TTC549 (cell line): ENCODE measurements around the gene CWC15.
"Not testable (repeated sequence)": the region's sequence is repeated elsewhere in the genome, so short reads cannot be mapped to it uniquely, and the experiment has no call there.

ENCODE experiments used
- FAIRE-seq: peaks from 2 replicates; lab custom pipeline; 2012; peaks lifted over from hg19 to GRCh38; lab: Jason Lieb, UNC

CWC15 gene

GRCh38 chr11:94954753-94955152, 18.6 kb downstream of the CWC15 start:
- FAIRE-seq = no peak

DNA sequence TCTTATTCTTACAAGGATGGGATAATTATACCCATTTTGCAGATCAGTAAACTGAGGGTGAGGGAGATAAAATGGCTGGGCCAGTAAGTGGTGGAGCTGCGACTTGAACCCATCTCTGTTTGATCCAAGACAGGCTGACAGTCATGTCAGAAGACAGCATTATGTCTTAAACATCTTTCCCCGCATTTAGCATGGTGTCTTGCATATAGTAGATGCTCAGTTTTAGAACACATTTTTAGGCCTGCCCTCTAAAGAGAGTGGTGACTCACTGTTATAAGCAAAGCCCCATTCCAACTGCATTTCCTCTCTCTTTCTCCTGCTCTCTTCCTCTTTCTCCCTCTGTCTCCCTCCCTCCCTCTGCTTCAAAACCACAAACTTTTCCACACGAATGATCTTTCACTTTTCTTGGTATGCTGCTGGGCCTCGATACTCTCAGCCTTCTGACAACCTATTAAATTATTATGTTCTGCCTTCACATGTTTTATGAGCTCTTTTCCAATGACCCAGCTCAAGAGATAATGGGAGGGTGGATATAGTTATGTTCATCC, 25.2 kb downstream of the CWC15 start:
- no peak for FAIRE-seq

DNA sequence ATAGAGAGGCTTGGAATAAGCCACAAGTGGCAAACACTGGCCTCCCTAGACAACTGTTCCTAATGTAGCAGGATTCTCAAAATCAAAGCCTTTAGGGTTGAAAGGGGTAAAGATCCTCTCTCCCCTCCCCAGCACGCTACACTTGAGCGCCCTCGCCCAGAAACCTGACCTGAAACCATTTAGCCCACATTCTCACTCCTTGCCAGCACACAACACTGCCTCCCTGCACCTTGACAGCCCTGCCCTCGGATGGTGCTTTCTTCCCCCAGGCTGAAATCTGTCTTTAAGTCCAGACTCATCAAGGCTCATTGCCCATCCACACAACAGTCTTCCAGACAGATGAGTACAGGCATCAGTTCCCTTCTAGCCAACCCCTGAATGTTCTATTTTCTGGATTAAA, 26.5 kb downstream of the CWC15 start:
- no peak for FAIRE-seq

DNA sequence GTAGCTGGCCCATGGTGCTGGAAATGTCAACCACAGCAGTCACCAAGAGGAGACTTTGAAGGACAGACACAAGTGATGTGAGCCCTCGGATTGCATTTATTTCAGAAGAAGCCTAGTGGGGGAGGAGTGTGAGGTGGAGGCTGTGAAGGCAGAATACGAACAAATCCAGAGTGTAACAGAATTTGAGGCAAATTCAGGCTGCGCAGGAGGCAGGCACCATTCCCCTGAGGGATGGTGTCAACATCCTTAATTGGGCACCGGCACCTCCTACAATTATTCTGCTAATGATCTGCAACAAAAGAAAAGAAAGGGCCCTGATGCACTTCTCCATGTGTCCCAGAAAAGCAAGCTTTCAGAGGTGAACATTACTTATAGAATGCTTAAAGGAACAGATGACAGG, 32.2 kb downstream of the CWC15 start:
- no peak for FAIRE-seq

DNA sequence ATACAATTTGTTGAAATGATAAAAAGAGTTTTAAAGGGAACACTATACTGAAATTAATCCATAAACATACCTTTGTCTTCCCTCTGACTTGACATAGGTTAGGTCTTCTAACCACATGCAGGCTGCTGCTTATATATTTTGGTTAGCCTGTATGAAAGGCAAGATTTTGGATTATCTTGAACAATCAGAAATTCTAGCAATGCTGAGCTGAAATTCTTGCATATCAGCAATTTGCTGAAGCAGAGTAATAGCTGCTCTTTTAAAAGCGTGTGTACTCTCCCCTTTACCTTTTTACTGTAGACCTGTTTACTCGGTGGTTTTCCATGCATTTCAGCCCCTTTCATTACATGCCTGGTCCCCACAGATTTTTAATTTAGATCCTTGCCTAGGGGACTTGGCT, 34.0 kb downstream of the CWC15 start:
- FAIRE-seq = no peak

- no peak for FAIRE-seq
Measured at GRCh38 chr11:94938095-94939055, 35.0 kb downstream of the CWC15 start.

- no peak for FAIRE-seq
Measured at GRCh38 chr11:94934846-94935245, 38.5 kb downstream of the CWC15 start.

DNA sequence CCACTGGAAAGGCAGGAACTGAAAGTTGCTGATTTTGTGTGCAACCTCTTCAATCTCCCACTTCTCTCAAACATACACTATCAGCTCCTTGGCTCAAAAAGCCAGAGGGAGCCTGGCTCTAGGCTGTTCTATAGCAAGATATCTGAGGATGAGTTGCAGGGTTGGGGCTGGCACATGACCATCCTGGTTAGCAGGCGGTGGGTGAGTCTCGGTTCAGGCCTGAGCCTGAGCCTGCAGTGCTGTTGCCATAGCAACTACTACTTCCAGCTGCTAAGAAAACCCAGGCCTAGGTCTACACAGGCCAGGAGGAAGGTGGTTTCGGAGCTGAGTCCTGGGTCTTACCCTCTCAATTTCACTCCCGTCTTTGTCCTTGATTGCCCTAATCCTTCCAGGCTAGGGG, 39.0 kb downstream of the CWC15 start:
- no peak for FAIRE-seq

DNA sequence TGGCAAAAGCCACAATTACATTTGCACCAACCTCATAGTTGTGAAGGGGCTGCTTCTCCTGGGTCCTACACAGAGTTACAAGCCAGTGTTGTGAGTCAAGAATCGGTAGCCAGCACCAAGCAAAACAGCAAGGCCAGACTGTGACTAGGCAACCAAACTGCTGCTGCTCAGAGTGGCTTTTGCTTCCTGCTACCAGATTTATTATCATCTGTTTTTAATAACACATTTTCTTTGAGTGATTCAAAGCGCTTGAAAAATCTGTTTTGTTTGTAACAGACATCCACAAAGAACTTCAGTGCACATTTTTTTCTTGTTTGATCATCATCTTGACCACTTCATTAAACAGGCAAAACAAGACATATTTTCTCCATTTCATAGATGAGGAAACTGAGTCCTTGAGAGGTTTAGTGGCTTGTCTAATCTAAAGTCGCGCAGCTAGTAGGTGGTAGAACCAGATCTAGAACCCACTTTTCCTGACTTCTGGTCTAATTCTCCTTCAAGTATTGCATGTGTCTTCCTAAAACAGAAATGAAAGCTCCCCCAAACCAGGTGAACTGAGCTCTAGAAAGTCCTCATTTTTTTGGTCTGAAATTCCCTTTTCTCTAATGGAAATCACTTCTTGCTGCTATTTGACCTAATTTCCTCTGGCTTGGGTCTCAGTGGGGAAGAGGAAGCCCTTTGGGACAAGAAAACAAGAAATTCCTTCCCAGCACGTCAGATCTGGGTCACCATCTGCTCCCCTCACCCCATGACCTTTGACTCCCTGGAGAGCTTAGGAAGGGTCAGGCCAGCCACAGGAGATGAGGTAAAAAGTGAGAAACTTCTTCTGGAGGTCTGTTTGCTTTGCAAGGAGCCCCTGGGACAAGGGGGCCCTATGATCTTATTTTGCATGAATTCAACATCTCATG, 39.9 kb downstream of the CWC15 start:
- no peak for FAIRE-seq

GRCh38 chr11:94932503-94932902, 40.9 kb downstream of the CWC15 start:
- no peak for FAIRE-seq

GRCh38 chr11:94932072-94932471, 41.3 kb downstream of the CWC15 start:
- FAIRE-seq = not testable (repeated sequence)

- FAIRE-seq = no peak
Measured at GRCh38 chr11:94928117-94928990, 45.0 kb downstream of the CWC15 start.

DNA sequence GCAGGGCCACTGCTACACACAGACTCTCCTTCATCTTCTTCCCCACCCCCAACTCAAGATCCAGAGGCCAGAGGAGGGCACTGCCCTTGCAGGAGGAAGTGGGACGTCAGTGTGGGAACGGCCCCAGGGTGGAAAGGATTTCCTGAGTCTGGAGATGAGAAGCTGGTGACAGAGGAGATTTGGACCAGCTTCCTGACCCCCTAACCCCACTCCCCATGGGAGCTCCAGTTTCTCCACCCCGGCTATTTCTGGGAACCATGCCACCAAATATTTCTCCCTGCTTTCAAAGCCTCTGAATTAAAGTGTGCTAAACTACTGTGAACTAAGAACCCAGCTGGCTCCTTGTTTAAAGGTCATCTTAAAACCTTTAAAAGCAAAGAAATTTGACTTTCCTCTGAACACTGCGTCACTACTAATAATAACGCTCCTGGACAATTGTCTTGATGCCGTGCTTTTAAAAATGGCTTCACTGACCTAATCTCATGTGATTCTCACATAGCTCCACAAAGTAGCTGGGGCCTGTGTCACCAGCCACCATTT, 46.6 kb downstream of the CWC15 start:
- FAIRE-seq = no peak

DNA sequence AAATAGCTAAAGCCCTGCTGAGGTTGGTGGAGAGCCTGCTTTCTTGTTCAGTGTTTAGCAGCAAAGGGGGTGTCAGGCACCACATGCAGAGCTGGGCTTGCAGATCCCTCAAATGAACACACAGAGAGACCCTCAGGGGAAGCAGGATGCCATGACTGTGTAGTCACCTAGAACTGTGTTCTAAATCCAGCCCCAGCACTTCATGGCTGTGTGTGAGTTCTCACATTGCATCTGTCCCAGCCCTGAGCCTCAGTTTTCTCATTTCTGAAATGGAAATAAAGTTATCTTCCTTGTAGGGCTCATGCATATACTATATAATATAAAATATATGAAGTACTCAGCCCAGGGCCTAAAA, 47.1 kb downstream of the CWC15 start:
- FAIRE-seq = no peak

- no peak for FAIRE-seq
Measured at GRCh38 chr11:94925422-94926270, 47.7 kb downstream of the CWC15 start.

DNA sequence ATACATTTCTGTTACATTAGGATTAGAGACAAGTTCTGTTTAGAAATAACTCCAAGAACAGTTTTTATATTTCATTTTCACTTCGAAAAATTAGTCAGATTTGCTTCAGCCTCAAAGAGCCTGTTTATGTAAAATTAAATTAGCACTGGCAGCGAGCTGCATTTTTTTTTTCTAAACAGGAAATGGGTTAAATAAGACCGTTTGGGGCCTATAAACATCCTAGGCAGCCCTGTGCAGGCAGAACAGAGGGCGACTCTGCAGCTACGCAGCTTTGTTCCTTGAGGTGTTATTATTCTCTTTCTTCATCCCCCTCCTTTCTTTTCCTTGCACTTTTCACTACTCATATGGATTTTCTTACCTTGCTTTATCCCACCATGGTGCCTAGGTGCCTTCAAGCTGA, 48.7 kb downstream of the CWC15 start:
- FAIRE-seq = no peak

DNA sequence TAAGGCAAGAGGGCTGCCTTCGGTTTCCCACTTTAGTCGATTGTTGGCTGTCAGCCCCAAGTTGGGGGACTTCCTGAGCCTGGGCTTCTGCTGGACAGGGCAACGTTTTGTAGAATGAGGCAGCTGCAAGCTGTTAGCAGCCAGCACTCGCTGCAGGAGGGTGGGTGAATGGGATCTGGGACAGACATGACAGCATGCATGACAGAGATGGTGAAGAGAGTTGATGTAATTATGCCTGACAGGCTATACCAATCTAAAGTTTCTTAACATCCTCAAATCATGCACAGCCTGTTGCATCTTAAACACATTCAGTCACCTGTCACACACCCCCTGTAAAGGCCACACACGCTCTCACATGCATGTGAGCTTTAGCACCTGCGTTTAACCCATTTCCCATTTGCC, 49.2 kb downstream of the CWC15 start:
- no peak for FAIRE-seq

DNA sequence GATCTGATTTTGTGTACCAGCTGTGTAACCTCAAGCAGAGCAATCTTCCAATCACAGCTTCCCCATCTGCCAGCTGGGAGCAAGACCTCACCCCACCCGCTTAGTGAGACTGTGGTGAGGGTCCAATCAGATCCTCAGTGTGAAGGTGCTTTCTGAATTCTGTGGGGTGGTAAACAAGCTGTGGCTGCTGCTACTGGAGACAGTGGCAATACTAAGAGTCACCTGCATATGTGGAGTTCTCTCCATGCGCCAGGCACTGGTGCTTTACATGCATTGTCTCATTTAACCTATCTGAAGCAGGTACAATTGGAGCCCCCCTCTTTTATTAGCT, 50.4 kb downstream of the CWC15 start:
- no peak for FAIRE-seq

- no peak for FAIRE-seq
Measured at GRCh38 chr11:94922321-94923003, 50.9 kb downstream of the CWC15 start.

- FAIRE-seq = no peak
Measured at GRCh38 chr11:94920311-94920710, 53.0 kb downstream of the CWC15 start.
